Retina (tissue), 1 donor: ENCODE measurements around the gene DPH2.
A peak's percentile ranks its signal among the peaks of the same experiment; 100 is the strongest.

Source experiments
- DNase-seq: peaks from one replicate; pipeline ENCODE4 v3.0.0-alpha.2; 2016

The DPH2 gene

GRCh38 chr1:43985984-43986595 is 16.3 kb downstream of the DPH2 start:
- no peak for DNase-seq

DNA sequence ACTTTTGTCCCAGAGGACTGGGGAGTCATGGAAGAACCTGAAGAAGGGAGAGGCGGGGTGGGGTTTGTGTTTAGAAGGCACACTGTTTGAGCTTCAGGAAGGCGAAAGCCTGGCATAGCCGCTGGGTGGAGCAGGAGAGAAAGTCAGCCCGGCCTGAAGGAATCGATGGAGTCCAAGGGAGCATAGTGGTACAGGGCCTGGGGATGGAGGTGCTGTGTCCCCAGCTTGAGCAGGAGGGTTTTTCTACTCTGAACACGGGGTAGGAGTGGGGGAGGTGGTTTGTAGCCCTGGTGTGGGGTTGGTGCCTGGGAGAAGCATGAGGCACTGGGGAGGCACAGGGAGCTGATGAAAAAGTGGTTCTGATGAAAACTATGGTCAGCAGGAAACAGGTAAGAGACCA is 16.9 kb downstream of the DPH2 start:
- no peak for DNase-seq

- DNase-seq, result no peak
Measured at GRCh38 chr1:43987159-43987902, 17.5 kb downstream of the DPH2 start.

DNA sequence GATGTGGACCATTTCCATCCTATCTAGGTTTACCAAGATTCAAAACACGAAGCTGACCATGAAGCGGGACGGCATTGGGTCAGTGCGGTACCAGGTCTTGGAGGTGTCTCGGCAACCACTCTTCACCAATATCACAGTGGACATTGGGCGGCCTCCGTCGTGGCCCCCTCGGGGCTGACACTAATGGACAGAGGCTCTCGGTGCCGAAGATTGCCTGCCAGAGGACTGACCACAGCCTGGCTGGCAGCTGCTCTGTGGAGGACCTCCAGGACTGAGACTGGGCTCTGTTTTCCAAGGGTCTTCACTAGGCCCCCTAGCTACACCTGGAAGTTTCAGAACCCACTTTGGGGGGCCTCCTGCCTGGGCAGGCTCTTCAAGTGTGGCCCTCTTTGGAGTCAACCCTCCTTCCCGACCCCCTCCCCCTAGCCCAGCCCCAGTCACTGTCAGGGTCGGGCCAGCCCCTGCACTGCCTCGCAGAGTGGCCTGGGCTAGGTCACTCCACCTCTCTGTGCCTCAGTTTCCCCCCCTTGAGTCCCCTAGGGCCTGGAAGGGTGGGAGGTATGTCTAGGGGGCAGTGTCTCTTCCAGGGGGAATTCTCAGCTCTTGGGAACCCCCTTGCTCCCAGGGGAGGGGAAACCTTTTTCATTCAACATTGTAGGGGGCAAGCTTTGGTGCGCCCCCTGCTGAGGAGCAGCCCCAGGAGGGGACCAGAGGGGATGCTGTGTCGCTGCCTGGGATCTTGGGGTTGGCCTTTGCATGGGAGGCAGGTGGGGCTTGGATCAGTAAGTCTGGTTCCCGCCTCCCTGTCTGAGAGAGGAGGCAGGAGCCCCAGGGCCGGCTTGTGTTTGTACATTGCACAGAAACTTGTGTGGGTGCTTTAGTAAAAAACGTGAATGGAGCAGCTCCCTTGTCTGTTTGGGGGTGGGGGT is 20.7 kb downstream of the DPH2 start:
- no peak for DNase-seq

DNA sequence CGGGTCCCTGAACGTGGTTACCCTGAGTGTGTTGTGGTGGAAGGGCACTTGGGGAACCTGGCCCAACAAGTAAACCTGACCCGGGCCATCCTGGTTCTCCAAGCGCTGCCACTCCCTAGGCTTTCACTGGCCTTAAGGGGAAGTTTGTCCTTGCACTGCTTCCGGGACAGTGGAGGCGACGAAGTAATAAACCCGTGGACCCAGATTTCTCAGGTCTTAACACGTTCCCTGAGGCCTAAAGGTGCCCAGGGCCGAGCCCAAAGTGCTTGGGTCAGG is 21.3 kb downstream of the DPH2 start:
- no peak for DNase-seq

DNA sequence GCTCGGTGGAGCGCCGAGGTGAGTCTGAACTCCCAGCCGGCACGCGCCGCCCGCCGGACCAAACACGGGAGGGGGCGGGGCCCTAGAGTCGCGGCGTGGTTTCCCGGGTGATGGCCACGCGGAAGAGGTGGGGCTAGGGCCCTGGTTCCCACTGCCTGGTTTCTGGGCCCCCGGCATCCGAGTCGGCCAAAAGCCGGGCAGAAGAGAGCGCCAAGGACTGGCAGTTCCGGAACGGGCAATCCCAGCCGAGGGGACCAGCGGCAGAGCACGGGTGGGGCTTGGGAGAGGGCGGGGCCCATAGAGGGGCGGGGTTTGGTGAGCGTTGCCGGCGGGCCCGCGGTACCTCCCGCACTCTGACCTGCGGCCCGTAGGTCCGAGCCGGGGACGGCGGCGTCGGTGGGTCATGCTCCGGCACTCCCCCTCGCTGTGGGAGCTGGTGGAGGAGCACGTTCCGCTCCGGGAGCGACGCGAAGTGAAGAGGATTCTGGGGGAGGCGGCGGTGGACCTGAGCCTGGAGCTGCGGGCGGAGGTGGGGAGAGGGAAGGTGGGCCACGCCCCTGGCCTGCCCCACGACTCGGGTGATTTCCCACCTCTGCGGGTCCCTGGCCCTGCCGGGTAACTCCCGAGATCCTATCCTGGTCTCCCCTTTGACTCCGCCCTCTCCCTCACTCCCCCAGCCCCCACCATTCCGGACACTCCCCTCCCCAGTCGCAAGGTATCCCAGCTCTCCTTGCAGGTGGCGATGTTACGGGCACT is 21.8 kb downstream of the DPH2 start, which contains the start of gene CCDC24:
TSS of gene CCDC24 (plus strand) at position 124 of the 756 bp plus-strand sequence. CDS start at position 404, 280 bp downstream.
- peak; percentile 85 for DNase-seq

GRCh38 chr1:43992232-43992995 is 22.6 kb downstream of the DPH2 start:
- DNase-seq, result no peak

DNA sequence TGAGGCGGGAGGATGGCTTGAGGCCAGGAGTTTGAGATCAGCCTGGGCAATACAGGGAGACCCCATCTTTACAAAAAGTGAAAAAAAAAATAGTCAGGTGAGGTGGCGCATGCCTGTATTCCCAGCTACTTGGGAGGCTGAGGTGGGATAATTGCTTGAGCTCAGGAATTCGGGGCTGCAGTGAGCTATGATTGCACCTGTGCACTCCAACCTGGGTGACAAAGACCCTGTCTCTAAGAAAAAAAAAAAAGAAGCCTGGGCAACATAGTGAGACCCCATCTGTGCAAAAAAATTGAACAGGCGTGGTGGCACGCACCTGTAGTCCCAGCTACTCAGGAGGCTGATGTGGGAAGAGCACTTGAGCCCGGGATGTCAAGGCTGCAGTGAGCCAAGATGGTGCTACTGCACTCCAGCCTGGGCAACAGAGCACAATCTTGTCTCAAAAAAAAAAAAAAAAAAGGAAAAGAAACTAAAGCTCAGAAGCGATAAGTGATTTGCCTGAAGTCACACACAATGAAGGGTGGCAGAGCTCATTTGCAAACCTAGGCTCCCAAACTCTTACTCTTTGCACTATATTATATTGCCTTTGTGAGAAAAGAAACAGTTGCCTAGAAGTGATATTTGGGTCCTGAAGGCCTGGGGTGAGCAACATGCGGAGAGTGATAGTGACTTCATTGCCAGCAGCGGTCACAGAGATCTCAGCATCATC is 23.6 kb downstream of the DPH2 start:
- no peak for DNase-seq

DNA sequence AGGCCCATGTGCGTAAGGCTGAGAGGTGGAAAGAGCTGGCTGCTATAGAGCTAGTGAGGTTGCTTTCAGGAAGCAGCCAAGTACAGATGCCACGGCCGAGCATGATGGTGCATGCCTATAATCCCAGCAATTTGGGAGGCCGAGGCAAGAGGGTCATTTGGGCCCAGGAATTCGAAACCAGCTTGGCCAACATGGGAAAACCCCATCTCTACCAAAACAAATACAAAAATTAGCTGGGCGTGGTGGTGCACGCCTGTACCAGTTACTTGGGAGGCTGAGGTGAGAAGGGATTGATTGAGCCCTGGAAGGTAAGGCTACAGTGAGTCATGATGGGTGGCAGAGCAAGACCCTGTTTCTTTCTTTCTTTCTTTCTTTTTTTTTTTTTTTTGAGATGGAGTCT is 24.3 kb downstream of the DPH2 start:
- DNase-seq, result no peak

GRCh38 chr1:43994794-43995790 is 25.3 kb downstream of the DPH2 start:
- DNase-seq, result no peak

DNA sequence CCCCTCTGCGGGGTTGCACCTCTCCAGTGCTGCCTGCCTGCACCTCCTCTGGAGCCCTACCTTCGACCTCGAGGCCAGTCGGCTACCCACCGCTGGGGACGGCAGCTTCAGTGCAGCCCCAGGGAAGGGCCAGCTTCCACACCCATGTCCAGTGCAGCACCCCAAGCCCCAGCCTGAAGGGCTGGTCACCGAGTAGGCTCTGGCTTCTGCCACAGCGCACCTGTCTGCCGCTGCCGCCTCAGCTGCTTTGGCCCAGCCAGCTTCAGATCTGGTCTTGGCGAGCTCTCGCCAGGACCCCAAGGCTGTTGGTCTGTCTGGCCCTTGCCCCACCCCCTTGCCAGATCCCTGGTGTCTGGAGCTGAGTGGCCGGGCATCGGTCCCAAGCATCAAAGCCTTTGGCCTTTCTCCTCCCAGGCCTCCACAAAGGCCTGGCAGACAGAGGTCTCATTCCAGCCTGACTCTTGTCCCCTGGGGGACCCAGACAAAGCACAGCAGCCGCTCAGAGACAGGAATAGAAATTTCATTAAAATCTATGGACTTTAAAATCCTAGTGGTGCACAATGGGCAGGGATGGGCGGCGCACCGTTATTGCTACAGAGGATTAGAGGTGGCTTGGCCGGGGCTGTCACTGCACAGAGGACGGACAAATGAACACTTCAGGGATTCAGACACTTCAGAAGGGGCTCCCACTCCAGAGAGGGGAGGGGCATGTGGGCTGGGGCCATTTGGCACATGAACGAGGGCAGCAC is 26.3 kb downstream of the DPH2 start:
- DNase-seq, result peak; percentile 28

- peak; percentile 28 for DNase-seq
Measured at GRCh38 chr1:43996733-43997115, 26.9 kb downstream of the DPH2 start.

DNA sequence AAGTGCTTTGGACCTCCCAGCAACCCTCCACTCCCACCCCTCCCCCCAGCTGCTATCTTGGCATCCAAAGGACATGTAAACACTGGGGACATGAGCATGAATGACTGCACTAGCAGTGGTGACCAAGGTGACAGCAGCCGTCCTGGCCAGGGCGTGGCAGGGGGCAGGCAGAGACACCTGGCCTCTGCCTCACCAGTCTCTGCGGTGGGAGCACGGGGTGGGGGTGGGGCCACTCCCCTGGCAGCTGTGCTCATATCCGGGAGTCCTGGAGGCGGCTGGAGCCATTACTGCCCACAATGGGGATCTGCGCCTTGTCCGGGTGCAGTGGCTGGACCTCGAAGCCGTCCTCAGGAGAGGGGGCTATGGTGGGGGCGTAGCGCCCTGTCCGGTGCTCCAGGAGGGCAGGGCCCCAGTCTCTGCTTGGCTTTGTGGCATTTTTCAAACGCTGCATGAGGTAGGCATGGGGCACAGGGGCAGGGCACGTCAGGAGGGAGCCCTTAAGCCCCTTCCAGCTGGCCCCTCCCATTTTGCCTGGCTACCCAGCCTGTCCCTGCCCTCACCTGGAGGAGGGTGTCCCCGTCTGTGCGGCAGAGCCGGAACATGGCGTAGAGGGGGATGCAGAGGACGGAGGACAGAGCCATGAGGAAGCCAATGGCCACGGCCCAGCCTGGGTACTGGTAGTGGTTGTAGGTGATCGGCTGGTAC is 27.6 kb downstream of the DPH2 start:
- no peak for DNase-seq

GRCh38 chr1:43998000-43998378 is 28.2 kb downstream of the DPH2 start:
- DNase-seq, result no peak

GRCh38 chr1:43999455-43999854 is 29.6 kb downstream of the DPH2 start:
- DNase-seq, result no peak

DNA sequence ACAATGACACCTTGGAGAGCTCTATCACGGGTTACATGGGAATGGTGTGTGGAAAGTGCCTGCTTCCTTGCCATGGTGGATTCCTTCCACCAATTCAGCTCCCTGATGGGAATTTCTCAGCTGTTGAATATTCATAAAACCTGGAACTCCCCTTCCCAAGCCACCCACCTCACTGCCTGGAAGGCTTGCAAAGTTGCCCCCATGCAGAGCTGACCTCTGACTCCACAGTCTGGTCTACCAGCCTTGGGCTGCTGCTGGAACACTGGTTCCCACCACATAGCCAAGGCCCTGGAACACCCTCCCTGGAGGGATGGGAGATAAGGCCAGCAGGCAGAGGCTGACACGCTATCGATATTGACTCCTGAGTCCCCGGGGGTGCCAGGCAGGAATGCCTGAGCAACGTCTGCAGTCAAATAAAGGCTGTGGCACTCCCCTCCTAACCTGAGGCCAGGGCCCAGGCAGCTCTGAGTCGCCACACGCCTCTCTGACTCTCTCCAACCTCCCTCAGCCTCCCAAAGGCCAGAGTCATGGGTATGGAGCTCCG is 30.4 kb downstream of the DPH2 start:
- DNase-seq, result no peak

GRCh38 chr1:44002165-44002564 is 32.4 kb downstream of the DPH2 start:
- no peak for DNase-seq

DNA sequence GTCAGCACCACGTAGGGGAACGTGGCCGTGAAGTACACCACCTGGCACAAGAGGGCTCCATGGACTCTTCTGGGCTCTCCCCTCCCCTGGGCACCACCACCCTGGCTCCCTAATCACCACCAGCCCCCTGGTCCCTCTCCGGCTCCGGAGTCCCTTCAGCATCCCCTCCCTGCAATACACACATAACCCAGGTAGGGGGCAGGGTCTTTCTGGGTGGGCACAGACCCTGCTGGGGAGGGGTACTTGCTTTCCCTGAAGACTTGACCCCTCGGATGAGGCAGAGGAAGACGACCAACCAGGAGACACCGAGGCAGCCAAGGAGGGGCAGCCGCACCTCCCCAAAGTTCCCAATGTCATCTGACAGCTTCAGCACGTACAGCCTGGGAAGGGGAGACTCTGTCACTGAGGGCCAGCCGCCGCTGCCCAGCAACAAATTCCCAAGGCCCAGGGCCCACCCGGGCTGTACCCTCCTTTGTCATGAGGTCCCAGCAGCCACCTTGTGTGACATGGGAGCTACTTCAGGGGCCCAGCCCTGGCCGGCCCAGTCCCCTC is 32.9 kb downstream of the DPH2 start:
- DNase-seq, result no peak
